ENCODE results near the gene HAPLN2. TPM values are rescaled to one million over a fixed set of nuclear protein-coding genes. Genes with fewer than 3 reads are reported as not detected.
"Not testable (repeated sequence)": the region's sequence is repeated elsewhere in the genome, so short reads cannot be mapped to it uniquely, and the experiment has no call there.

HAPLN2 gene
- total RNA-seq, 1 donor from 2014 or later: 1.4 TPM

DNA sequence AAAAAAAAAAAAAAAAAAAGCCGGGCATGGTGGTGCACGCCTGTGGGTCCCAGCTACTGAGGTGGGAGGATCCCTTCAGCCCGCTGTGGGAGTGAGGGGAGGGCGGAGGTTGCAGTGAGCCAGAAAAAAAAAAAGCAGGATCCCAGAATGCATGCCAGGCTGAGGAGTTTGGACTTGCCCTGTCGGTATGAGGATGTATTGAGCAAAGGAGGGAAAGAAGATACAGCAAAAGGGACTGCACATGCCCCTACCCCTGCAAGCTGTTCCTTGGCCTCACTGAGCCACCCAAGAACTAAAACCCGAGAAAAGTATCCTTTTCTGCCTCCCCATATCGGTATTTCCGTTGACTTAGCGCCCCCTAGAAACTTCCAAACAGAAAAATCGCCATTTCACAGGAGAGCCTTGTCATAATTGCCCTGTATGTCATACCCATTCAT lies 16.6 kb upstream of the HAPLN2 start:
- intact Hi-C loops (cut with DNase I): no loop called here

DNA sequence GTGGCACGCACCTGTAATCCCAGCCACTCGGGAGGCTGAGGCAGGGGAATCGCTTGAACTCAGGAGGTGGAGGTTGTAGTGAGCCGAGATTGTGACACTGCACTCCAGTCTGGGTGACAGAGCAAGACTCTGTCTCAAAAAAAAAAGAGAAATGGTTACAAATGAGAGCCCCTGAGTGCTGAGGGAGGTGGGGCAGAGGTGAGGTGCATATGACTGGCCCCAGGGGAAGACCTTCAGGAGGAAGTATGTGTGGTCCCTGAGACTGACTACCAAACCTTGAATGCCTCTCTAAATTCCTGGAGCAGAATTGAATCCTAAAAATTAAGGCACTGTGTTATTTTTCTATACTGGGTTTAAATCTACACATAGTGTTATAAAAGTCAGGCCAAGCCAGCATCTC lies 11.9 kb upstream of the HAPLN2 start:
- H3K27ac ChIP-seq; H3K4me1 ChIP-seq; H3K4me3 ChIP-seq; H3K36me3 ChIP-seq; intact Hi-C loops (cut with DNase I); DNase-seq (ENCODE audit: low spot score in 2 of 2); H3K27me3 ChIP-seq; H3K9me3 ChIP-seq: not testable (repeated sequence)

More for the DNA sequence above, 16.6 kb upstream of the HAPLN2 start:
- TF ChIP-seq, protein P1, sequence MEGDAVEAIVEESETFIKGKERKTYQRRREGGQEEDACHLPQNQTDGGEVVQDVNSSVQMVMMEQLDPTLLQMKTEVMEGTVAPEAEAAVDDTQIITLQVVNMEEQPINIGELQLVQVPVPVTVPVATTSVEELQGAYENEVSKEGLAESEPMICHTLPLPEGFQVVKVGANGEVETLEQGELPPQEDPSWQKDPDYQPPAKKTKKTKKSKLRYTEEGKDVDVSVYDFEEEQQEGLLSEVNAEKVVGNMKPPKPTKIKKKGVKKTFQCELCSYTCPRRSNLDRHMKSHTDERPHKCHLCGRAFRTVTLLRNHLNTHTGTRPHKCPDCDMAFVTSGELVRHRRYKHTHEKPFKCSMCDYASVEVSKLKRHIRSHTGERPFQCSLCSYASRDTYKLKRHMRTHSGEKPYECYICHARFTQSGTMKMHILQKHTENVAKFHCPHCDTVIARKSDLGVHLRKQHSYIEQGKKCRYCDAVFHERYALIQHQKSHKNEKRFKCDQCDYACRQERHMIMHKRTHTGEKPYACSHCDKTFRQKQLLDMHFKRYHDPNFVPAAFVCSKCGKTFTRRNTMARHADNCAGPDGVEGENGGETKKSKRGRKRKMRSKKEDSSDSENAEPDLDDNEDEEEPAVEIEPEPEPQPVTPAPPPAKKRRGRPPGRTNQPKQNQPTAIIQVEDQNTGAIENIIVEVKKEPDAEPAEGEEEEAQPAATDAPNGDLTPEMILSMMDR (IDR thresholded peaks at IDR 0.05): peak in 2 of 3 experiments; percentile 17 to 32
- DNase-seq (ENCODE audit: low spot score in 2 of 2): no peak
- no peaks in the 10 kb centered on the region for H3K9me3 ChIP-seq
- H3K4me1 ChIP-seq: peaks cover 6 to 13% of the 10 kb centered on the region in 2 donors
- H3K27ac ChIP-seq: no peak overlapping the region
- H3K36me3 ChIP-seq: peaks cover 0 to 7% of the 10 kb centered on the region in 2 donors
- no peak overlapping the region for H3K4me3 ChIP-seq
- H3K27me3 ChIP-seq: no peaks in the 10 kb centered on the region

DNA sequence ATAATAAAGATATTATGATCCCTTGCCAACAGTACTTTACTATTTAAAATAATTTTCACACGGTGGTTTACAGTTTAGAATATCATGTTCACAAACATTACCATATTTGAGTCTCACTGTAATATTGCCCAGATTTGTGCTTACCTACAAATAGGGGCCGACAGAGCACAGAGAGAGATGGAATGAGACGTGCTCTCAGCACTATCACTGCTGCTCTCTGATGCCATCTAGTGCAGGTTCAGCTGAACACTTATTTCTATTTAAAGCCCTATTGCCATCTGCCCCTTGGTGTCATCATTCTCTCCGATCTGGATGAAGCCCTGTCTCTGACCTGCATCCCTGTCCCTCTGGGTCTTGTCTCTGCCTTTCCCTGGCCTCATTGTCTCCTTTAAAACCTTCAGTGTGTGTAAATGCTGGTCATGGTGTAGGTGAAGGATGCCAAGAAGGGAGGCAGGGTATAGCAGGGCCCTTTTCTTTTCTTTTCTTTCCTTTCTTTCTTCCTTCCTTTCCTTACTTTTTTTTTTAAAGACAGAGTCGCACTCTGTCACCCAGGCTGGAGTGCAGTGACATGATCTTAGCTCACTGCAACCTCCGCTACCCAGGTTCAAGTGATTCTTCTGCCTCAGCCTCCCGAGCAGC lies 11.1 kb upstream of the HAPLN2 start:
- no peaks in the 10 kb centered on the region for H3K9me3 ChIP-seq
- intact Hi-C loops (cut with DNase I): loop anchor here (1.0 to 2.0 kb wide), 3 partner anchors 24 to 223 kb away; no protein-coding TSS in a partner anchor
- no peaks in the 10 kb centered on the region for H3K27me3 ChIP-seq
- peak overlapping the region in 1 of 2 donors; percentile 15 for H3K4me3 ChIP-seq
- no peak overlapping the region for H3K27ac ChIP-seq
- H3K4me1 ChIP-seq: no peaks in the 10 kb centered on the region
- no peak for DNase-seq (ENCODE audit: low spot score in 2 of 2)
- no peaks in the 10 kb centered on the region for H3K36me3 ChIP-seq
- TF ChIP-seq, protein P1 (IDR thresholded peaks at IDR 0.05): peak; percentile 80 to 86 (median 82)

DNA sequence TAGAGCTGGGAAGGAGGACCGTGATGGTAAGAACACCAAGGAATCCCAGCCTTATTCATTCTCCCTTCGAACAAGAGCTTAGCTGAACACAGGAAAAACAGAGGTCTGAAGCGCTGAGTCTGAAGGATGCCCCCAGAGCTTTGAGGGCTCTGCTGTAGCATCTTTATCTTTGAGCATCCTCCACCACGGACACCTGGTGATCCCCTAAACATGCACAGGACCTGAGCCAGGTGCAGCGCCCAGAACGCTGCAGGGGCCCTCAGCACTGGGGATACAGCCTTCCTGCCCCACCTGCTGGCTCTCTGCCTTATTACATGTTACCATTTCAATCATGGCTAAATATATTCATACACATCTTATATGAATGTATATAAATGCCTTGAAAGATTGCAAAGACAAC lies 10.2 kb upstream of the HAPLN2 start:
- H3K27ac ChIP-seq: no peak overlapping the region
- no peaks in the 10 kb centered on the region for H3K9me3 ChIP-seq
- intact Hi-C loops (cut with DNase I): loop anchor here (1.0 to 2.0 kb wide), 3 partner anchors 25 to 224 kb away; no protein-coding TSS in a partner anchor
- H3K36me3 ChIP-seq: no peaks in the 10 kb centered on the region
- TF ChIP-seq, protein P1 (IDR thresholded peaks at IDR 0.05): peak in 1 of 3 experiments; percentile 8
- no peaks in the 10 kb centered on the region for H3K27me3 ChIP-seq
- no peak for DNase-seq (ENCODE audit: low spot score in 2 of 2)
- H3K4me3 ChIP-seq: no peak overlapping the region
- H3K4me1 ChIP-seq: no peaks in the 10 kb centered on the region

DNA sequence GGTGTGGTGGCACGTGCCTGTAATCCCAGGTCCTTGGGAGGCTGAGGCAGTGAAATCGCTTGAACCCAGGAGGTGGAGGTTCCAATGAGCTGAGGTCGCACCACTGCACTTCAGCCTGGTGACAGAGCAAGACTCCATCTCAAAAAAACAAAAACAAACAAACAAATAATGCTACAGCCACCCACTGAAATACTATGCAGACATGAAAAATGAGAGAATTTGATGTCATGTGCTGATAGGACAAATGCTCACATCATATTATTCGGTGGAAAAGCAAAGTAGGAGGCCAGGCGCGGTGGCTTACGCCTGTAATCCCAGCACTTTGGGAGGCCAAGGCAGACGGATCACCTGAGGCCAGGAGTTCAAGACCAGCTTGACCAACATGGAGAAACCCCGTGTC lies 9.1 kb upstream of the HAPLN2 start:
- H3K27ac ChIP-seq; intact Hi-C loops (cut with DNase I); H3K4me3 ChIP-seq; H3K9me3 ChIP-seq; DNase-seq (ENCODE audit: low spot score in 2 of 2); H3K4me1 ChIP-seq; H3K36me3 ChIP-seq; H3K27me3 ChIP-seq: not testable (repeated sequence)

DNA sequence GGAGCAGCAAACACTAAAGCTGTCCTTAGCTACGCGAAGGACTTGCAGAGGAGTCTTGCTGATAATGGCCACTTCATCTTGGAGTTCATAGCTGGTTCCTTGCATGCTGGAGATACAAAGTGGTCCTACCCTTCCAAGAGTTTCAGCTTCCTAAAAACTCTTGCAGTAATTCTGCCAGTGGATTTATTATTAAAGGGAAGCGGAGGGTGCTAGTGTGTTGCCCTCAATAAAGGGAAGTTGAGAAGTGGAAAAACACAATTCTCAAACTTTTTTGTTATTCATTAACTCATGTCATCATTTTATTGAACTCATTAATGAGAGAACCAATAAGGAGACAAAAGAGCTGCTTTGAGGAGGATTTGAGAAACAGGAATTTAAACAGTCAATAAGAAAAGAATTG lies 6.5 kb upstream of the HAPLN2 start:
- H3K4me3 ChIP-seq: no peak overlapping the region
- TF ChIP-seq, protein P1 (IDR thresholded peaks at IDR 0.05): no peak
- intact Hi-C loops (cut with DNase I): no loop called here
- H3K4me1 ChIP-seq: peaks cover 2 to 4% of the 10 kb centered on the region in 2 donors
- H3K9me3 ChIP-seq: no peaks in the 10 kb centered on the region
- no peak overlapping the region for H3K27ac ChIP-seq
- H3K36me3 ChIP-seq: no peaks in the 10 kb centered on the region
- no peaks in the 10 kb centered on the region for H3K27me3 ChIP-seq
- no peak for DNase-seq (ENCODE audit: low spot score in 2 of 2)

All from ascending aorta (tissue), 2 donors.